K562 (cell line): Measurements from ENCODE around the gene SFXN3. TPM values are rescaled to one million over a fixed set of nuclear protein-coding genes. Genes with fewer than 3 reads are reported as not detected.
A peak's percentile ranks its signal among the peaks of the same experiment; 100 is the strongest.

Source experiments
- CREM ChIP-seq: IDR thresholded peaks from 2 replicates; pipeline ENCODE4 v1.6.1; 2014; ENCODE audit warnings: antibody characterized with exemption, low read depth
- DIDO1 ChIP-seq: fragments of 450-650 bp; IDR thresholded peaks from 2 replicates; pipeline ENCODE4 v1.6.1; 2016; ENCODE audit warnings: low read depth, missing biosample characterization, missing genetic modification characterization
- FOXK2 ChIP-seq, 2 experiments: fragments of 450-650 bp; IDR thresholded peaks in 1 of 2; conservative IDR thresholded peaks in 1 of 2; 2 replicates each; pipeline ENCODE4 v1.6.1; 2016; ENCODE audit warnings: low read depth in 2 of 2, mild to moderate bottlenecking in 1 of 2
- GTF2F1 ChIP-seq: IDR thresholded peaks from 2 replicates; pipeline ENCODE4 v1.6.1; 2011; ENCODE audit warnings: low read depth, low read length, improper control_type of control experiment
- HCFC1 ChIP-seq: IDR thresholded peaks from 2 replicates; pipeline ENCODE4 v1.6.1; 2012; ENCODE audit warnings: low read depth, low read length, improper control_type of control experiment
- HMGN3 ChIP-seq: IDR thresholded peaks from 2 replicates; pipeline ENCODE4 v1.6.1; 2011; ENCODE audit warnings: borderline replicate concordance, low read depth, mild to moderate bottlenecking, mixed read lengths, low read length; ENCODE audit not compliant: insufficient read length; ENCODE audit errors: extremely low read depth
- NR2C1 ChIP-seq, 2 experiments: fragments of 450-650 bp; IDR thresholded peaks; 2 replicates each; pipeline ENCODE4 v1.6.1; 2017; ENCODE audit warnings: mild to moderate bottlenecking in 2 of 2, antibody characterized with exemption in 1 of 2, inconsistent platforms in 1 of 2, missing compliant biosample characterization in 1 of 2, missing genetic modification characterization in 1 of 2
- NRF1 ChIP-seq, 2 experiments: fragments of 450-650 bp; IDR thresholded peaks in 1 of 2; conservative IDR thresholded peaks in 1 of 2; 2 replicates each; pipeline ENCODE4 v1.6.1; 2014; ENCODE audit warnings: mild to moderate bottlenecking in 2 of 2
- POLR2B ChIP-seq: fragments of 450-650 bp; IDR thresholded peaks from 2 replicates; pipeline ENCODE4 v1.6.1; 2018; ENCODE audit warnings: low read depth; ENCODE audit not compliant: partially characterized antibody
- TAF7 ChIP-seq: fragments of 450-650 bp; IDR thresholded peaks from 2 replicates; pipeline ENCODE4 v1.6.1; 2016; ENCODE audit warnings: missing genetic modification characterization, missing compliant biosample characterization
- TEAD2 ChIP-seq: fragments of 450-650 bp; IDR thresholded peaks from 2 replicates; pipeline ENCODE4 v1.6.1; 2016; ENCODE audit warnings: missing genetic modification characterization, control low read depth, missing compliant biosample characterization
- ZNF561 ChIP-seq: fragments of 450-650 bp; formaldehyde crosslinking; conservative IDR thresholded peaks from 2 replicates; pipeline ENCODE4 v1.4.0; 2020; ENCODE audit warnings: mild to moderate bottlenecking, moderate library complexity
- polyA plus RNA-seq, 8 experiments: library from polyadenylated mRNA; depleted of rRNA in 4 of 8; stranded (reverse) in 5 of 8; unstranded in 3 of 8; fragments of >200 nt; fragmentation: Nextera tagmentation in 2 of 8; fragmentation: Illumina TruSeq in 1 of 8; extraction: Ambion mirVana in 2 of 8; extraction: Trizol in 1 of 8; gene quantifications; 2 replicates each; pipeline versions ENCODE4 v1.2.1 to v1.2.3, GENCODE V29; 2011 to 2014; ENCODE audit warnings: inconsistent platforms in 1 of 8, missing spikeins in 1 of 8
- total RNA-seq, 7 experiments: library from RNA; depleted of rRNA in 6 of 7; stranded (reverse); fragments of >200 nt in 6 of 7; fragmentation: Illumina TruSeq in 2 of 7; extraction: Trizol in 2 of 7; gene quantifications; 2 replicates each; pipeline versions ENCODE4 v1.2.1 to v1.2.3, GENCODE V29; 2011 to 2021; ENCODE audit warnings: low replicate concordance in 1 of 7
- TF ChIP-seq, protein P1 (sequence below): fragments of 250-450 bp; sonication (Bioruptor Pico); IDR thresholded peaks from 2 replicates; pipeline ENCODE4 v1.8.0; 2021; ENCODE audit warnings: borderline replicate concordance, mild to moderate bottlenecking, moderate library complexity; ENCODE audit not compliant: poor library complexity, severe bottlenecking
- TF ChIP-seq, protein P2 (sequence below): fragments of 450-650 bp; formaldehyde crosslinking; IDR thresholded peaks from 2 replicates; pipeline ENCODE4 v1.4.0; 2020; ENCODE audit warnings: mild to moderate bottlenecking, moderate library complexity
- TF ChIP-seq, protein P3 (sequence below): fragments of 250-450 bp; sonication (Bioruptor Pico); IDR thresholded peaks from 2 replicates; pipeline ENCODE4 v1.8.0; 2022; ENCODE audit warnings: inconsistent platforms
- TF ChIP-seq, protein P4 (sequence below), 2 experiments: fragments of 450-650 bp; conservative IDR thresholded peaks; 2 replicates each; pipeline ENCODE4 v1.6.1; 2017; ENCODE audit warnings: mild to moderate bottlenecking in 2 of 2, moderate library complexity in 2 of 2
- TF ChIP-seq, protein P5 (sequence below): fragments of 250-450 bp; sonication (Bioruptor Pico); IDR thresholded peaks from 2 replicates; pipeline ENCODE4 v1.4.0; 2020; ENCODE audit warnings: mild to moderate bottlenecking, moderate library complexity

SFXN3 gene
- total and polyA plus RNA-seq, 9 of the 15 experiments (the other 6 are each of a cell fraction or from before 2014, with no cell fraction given): 0.24 to 4.6 (median 0.86) TPM

DNA sequence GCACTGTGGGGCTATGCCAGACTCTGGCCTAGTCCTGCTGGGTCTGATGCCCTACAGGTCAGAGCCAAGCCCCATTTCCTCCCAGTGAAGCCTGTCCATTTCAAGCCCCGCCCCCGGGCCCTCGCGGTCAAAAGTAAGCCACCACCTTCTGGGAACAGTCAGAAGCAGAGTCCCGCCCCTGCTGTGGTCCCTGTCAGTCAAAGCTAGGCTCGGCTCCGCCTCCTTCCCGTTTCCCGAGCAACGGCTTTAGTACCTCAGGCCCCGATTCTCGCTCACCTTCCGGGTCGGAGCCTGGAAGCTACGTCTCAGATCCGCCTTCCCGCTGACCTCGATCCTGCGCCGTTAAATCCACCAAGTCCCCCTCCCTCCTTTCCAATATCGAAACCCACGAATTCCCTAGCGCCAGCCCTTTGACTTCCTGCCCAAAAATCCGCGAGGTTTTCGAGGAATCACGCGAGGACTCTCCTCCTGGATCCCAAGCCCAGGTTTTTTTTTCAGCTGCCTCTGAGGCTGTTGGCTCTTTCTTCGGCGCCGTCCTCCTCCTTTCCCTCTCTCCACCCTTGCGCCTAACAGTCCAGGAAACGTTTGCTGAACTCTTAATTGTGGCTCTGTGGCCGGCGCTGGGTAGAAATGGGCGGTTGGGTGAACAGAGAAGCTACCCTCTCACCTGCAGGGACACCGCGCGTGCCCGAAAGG lies 11.8 kb downstream of the SFXN3 start (continued):
- TF ChIP-seq, protein P1, sequence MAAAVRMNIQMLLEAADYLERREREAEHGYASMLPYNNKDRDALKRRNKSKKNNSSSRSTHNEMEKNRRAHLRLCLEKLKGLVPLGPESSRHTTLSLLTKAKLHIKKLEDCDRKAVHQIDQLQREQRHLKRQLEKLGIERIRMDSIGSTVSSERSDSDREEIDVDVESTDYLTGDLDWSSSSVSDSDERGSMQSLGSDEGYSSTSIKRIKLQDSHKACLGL: no peak
- TF ChIP-seq, protein P2, sequence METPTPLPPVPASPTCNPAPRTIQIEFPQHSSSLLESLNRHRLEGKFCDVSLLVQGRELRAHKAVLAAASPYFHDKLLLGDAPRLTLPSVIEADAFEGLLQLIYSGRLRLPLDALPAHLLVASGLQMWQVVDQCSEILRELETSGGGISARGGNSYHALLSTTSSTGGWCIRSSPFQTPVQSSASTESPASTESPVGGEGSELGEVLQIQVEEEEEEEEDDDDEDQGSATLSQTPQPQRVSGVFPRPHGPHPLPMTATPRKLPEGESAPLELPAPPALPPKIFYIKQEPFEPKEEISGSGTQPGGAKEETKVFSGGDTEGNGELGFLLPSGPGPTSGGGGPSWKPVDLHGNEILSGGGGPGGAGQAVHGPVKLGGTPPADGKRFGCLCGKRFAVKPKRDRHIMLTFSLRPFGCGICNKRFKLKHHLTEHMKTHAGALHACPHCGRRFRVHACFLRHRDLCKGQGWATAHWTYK (CRISPR knock-in tag): peak; percentile 19; the same call in 1 of the 2 replicates
- no peak for TF ChIP-seq FOXK2 (conservative IDR thresholded peaks at IDR 0.05 in 1 of 2, IDR thresholded peaks at IDR 0.05 in 1 of 2; ENCODE audit: low read depth in 2 of 2)
- TF ChIP-seq TAF7 (tag): 0 out of 2 replicates have a peak, but pooled peaks have one; percentile 18
- TF ChIP-seq TEAD2 (tag): no peak
- peak; percentile 63 for TF ChIP-seq CREM
- TF ChIP-seq HCFC1: peak; percentile 30; the same call in 1 of the 2 replicates
- TF ChIP-seq, protein P3, sequence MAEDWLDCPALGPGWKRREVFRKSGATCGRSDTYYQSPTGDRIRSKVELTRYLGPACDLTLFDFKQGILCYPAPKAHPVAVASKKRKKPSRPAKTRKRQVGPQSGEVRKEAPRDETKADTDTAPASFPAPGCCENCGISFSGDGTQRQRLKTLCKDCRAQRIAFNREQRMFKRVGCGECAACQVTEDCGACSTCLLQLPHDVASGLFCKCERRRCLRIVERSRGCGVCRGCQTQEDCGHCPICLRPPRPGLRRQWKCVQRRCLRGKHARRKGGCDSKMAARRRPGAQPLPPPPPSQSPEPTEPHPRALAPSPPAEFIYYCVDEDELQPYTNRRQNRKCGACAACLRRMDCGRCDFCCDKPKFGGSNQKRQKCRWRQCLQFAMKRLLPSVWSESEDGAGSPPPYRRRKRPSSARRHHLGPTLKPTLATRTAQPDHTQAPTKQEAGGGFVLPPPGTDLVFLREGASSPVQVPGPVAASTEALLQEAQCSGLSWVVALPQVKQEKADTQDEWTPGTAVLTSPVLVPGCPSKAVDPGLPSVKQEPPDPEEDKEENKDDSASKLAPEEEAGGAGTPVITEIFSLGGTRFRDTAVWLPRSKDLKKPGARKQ (CRISPR knock-in tag): no peak
- TF ChIP-seq NR2C1 (IDR thresholded peaks at IDR 0.05): 0 out of 2 replicates have a peak, but pooled peaks have one; percentile 46
- peak; percentile 49; the same call in 1 of the 2 replicates for TF ChIP-seq NR2C1 (tag; IDR thresholded peaks at IDR 0.05)
- peak; percentile 56 for TF ChIP-seq POLR2B
- TF ChIP-seq NRF1 (conservative IDR thresholded peaks at IDR 0.05 in 1 of 2, IDR thresholded peaks at IDR 0.05 in 1 of 2): peak; percentile 63 to 72
- TF ChIP-seq GTF2F1: no peak
- no peak for TF ChIP-seq HMGN3
- TF ChIP-seq DIDO1 (tag): no peak
- TF ChIP-seq, protein P4, sequence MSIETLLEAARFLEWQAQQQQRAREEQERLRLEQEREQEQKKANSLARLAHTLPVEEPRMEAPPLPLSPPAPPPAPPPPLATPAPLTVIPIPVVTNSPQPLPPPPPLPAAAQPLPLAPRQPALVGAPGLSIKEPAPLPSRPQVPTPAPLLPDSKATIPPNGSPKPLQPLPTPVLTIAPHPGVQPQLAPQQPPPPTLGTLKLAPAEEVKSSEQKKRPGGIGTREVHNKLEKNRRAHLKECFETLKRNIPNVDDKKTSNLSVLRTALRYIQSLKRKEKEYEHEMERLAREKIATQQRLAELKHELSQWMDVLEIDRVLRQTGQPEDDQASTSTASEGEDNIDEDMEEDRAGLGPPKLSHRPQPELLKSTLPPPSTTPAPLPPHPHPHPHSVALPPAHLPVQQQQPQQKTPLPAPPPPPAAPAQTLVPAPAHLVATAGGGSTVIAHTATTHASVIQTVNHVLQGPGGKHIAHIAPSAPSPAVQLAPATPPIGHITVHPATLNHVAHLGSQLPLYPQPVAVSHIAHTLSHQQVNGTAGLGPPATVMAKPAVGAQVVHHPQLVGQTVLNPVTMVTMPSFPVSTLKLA (conservative IDR thresholded peaks at IDR 0.05): 0 out of 4 replicates have a peak, but pooled peaks of 1 of the 2 experiments have one; percentile 27
- TF ChIP-seq, protein P5, sequence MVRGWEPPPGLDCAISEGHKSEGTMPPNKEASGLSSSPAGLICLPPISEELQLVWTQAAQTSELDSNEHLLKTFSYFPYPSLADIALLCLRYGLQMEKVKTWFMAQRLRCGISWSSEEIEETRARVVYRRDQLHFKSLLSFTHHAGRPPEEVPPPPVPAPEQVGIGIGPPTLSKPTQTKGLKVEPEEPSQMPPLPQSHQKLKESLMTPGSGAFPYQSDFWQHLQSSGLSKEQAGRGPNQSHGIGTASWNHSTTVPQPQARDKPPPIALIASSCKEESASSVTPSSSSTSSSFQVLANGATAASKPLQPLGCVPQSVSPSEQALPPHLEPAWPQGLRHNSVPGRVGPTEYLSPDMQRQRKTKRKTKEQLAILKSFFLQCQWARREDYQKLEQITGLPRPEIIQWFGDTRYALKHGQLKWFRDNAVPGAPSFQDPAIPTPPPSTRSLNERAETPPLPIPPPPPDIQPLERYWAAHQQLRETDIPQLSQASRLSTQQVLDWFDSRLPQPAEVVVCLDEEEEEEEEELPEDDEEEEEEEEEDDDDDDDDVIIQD: no peak
- no peak for TF ChIP-seq ZNF561 (CRISPR knock-in tag)
